GM19438 (cell line): ENCODE data around the gene RALGDS.
"Not testable (repeated sequence)": the region's sequence is repeated elsewhere in the genome, so short reads cannot be mapped to it uniquely, and the experiment has no call there.

Experiments used
- ATAC-seq: cut with Tn5 transposase; IDR thresholded peaks from one replicate; pipeline ENCODE4 v1.9.1; 2021; ENCODE audit warnings: low read depth; ENCODE audit not compliant: unreplicated experiment

The RALGDS gene

GRCh38 chr9:133121198-133121914, at the start of gene RALGDS:
TSS of gene RALGDS (minus strand) at chr9:133121240. CDS start at chr9:133121154, 86 bp downstream.
- ATAC-seq = peak; percentile 47

GRCh38 chr9:133170716-133171115, 49.7 kb upstream of the RALGDS start:
- no peak for ATAC-seq

- ATAC-seq = not testable (repeated sequence)
Observed at GRCh38 chr9:133169687-133170086, 48.6 kb upstream of the RALGDS start.

GRCh38 chr9:133169102-133169501, 48.1 kb upstream of the RALGDS start:
- ATAC-seq = no peak

- no peak for ATAC-seq
Observed at GRCh38 chr9:133168432-133168831, 47.4 kb upstream of the RALGDS start.

GRCh38 chr9:133167769-133168168, 46.7 kb upstream of the RALGDS start:
- ATAC-seq = no peak

- ATAC-seq = no peak
Observed at GRCh38 chr9:133167096-133167730, 46.2 kb upstream of the RALGDS start.

- no peak for ATAC-seq
Observed at GRCh38 chr9:133166392-133166791, 45.4 kb upstream of the RALGDS start.

GRCh38 chr9:133165452-133165730, 44.4 kb upstream of the RALGDS start:
- ATAC-seq = no peak

- ATAC-seq = no peak
Observed at GRCh38 chr9:133164191-133164590, 43.2 kb upstream of the RALGDS start.

- peak; percentile 47 for ATAC-seq
Observed at GRCh38 chr9:133163504-133164172, 42.6 kb upstream of the RALGDS start, which contains the start of gene GBGT1. TSS of gene GBGT1 (minus strand) at chr9:133163914. CDS start at chr9:133162412, 1,502 bp downstream.

GRCh38 chr9:133162861-133163503, 41.9 kb upstream of the RALGDS start:
- ATAC-seq = no peak

- ATAC-seq = no peak
Observed at GRCh38 chr9:133161547-133161950, 40.5 kb upstream of the RALGDS start.

- ATAC-seq = peak; percentile 55
Observed at GRCh38 chr9:133160742-133161546, 39.9 kb upstream of the RALGDS start.

GRCh38 chr9:133158695-133159094, 37.7 kb upstream of the RALGDS start:
- ATAC-seq = no peak

GRCh38 chr9:133155156-133155555, 34.1 kb upstream of the RALGDS start:
- ATAC-seq = no peak

- ATAC-seq = no peak
Observed at GRCh38 chr9:133154097-133154989, 33.3 kb upstream of the RALGDS start.

- ATAC-seq = no peak
Observed at GRCh38 chr9:133153227-133154096, 32.4 kb upstream of the RALGDS start.
